GM18520 (cell line): ENCODE results near the gene SEC22A.

Experiments
- ATAC-seq: cut with Tn5 transposase; IDR thresholded peaks from one replicate; pipeline ENCODE4 v1.9.1; 2021; ENCODE audit not compliant: unreplicated experiment

SEC22A gene

DNA sequence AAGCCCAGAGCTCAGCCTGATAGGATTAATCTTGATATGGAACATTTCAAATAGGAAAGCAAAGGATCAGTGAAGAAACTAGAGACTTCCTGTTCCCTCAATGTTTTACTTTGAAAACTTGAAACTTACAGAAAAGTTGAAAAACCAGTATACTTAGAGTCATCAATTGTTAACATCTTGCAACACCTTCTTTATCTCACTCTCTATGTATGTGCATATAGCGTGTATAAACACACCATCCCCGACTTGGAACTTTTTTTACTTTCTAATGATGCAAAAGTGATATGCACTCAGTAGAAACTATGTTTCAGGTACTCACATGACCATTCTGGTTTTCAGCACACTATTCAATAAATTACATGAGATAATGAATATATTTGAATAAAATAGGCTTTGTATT lies 60.5 kb downstream of the SEC22A start:
- ATAC-seq, result no peak

DNA sequence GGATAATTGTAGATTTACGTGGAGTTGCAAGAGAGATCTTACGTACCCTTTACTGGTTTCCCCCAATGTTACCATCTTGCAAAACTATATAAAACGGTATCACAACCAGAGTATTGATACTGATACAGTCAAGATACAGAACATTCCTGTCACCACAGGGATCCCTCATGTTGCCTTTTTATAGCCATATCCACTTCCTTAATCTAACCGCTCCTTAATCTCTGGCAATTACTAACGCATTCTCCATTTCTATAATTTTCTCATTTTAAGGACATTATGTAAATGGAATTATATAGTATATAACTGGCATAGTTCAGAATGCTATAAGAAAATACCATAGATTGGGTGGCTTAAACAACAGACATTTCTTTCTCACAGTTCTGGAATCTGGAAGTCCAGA lies 61.1 kb downstream of the SEC22A start:
- ATAC-seq, result no peak

- ATAC-seq, result no peak
Measured at GRCh38 chr3:123263941-123264340, 62.2 kb downstream of the SEC22A start.

DNA sequence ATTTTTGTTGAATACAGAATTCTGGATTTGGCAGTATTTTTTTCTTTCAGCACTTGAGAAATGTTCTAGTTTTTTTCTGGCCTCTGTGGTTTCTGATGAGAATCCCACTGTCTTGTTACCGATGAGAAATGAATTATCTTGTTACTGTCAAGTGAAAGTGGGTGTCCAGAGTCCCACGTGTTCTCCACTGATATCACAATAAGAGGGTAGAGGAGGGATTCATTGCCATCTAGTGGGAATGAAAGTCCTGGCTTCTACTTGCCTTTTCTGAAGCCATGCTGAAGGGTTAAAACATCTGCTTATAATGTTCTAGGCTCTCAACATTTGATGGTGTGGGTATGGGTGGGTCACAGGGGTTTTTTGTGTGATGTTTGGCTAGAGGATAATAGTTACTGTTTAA lies 66.1 kb downstream of the SEC22A start:
- ATAC-seq, result no peak

DNA sequence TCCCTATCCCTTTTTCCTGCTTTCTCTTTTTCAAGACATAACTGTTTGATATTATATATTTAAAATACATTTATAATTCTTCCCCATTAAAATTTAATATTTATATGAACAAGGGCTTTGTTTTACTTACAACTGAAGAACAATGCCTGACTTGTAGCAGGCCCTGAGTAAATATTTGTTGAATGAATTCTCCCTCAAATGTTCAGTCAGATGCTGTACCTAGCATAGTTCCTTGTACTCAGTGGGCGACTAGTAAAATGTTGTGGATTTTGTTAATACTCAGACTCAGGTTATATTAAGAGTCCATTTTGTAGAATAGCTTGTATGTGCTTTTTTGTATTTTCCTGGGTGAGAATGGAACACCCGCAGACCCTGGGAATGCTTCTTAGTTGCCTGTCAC lies 69.1 kb downstream of the SEC22A start:
- ATAC-seq, result no peak

DNA sequence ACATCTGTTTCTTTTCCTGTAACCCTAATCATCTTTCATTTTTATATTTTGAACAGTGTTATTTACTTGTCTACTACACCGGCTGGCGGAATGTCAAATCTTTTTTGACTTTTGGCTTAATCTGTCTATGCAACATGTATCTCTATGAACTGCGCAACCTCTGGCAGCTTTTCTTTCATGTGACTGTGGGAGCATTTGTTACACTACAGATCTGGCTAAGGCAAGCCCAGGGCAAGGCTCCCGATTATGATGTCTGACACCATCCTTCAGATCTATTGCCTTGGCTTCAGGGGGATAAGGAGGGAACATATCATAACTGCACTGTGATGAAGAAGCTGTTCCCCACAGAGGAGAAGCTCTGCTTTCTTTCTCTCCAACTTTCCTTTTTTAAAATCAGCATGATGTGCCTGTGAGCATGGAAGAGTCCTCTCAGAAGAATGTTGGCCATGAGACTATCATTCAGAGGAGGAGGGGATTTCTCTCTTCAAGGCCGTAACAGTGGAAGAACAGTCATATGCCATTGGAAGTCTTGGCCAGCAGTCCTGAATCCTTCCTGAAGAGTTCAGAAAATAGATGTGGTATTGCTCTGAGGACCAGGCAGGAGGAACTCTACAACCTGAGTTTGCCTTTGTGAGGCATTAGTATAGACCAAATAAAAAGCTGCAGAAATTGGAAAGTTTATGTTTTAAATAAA lies 69.9 kb downstream of the SEC22A start:
- no peak for ATAC-seq

GRCh38 chr3:123272547-123272946 lies 70.8 kb downstream of the SEC22A start:
- no peak for ATAC-seq

GRCh38 chr3:123275691-123276090 lies 73.9 kb downstream of the SEC22A start:
- no peak for ATAC-seq

DNA sequence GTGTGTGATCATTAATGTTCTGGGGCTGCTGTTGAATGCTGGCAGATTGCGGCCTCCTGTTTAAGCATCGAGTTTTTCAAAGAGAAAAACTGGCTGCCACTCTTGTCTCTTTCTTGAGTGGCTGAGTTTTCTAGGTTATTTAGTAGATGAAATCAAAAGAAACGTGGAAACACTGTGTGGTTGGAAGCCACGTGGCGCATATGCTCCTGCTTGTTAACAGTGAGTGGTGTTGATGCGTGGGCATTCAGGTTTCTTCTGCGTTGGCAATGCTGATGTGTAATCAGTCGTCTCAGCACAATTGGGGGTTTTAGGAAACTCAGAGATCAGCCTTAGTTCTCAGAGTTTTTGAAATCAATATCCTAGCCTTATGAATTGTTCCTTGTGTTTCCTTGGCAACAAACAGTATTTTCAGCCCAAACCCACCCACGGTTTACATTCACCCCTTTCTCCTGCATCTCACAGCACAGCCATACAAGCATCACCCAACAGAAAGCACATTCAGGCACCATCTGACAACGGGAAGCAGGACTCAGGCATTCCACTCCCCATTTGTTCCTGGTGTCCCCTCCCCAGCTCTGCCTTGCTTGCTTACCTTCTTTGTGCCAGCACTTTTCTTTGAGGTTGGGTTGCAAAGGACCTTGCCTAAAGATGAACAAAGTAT lies 74.7 kb downstream of the SEC22A start:
- no peak for ATAC-seq

- ATAC-seq, result no peak
Measured at GRCh38 chr3:123277106-123277505, 75.4 kb downstream of the SEC22A start.

GRCh38 chr3:123278446-123278845 lies 76.7 kb downstream of the SEC22A start:
- ATAC-seq, result no peak

GRCh38 chr3:123279121-123279520 lies 77.4 kb downstream of the SEC22A start:
- no peak for ATAC-seq

GRCh38 chr3:123281406-123281805 lies 79.7 kb downstream of the SEC22A start:
- no peak for ATAC-seq

- ATAC-seq, result no peak
Measured at GRCh38 chr3:123281929-123282328, 80.2 kb downstream of the SEC22A start.

GRCh38 chr3:123282461-123282860 lies 80.7 kb downstream of the SEC22A start:
- ATAC-seq, result no peak

DNA sequence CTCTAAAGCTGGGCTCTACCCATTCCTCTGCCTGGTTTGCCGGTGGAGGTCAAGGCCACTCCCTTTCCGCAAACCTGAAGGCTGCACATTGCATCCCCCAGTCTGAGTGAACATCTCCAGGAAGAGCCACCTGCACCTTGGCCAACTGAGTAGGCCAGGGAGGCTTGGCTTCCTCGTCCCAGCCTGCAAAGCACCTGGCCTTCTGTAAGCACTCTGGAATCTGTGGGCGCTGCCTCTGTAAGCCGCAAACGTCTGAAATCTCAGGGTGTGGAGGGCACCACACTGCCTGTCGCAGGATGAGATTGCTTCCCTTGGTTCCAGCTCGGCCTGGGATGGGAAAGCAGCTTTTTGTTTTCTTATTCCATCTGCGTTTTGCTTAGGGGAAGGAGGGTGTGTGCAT lies 81.3 kb downstream of the SEC22A start:
- ATAC-seq, result no peak

- no peak for ATAC-seq
Measured at GRCh38 chr3:123283657-123284398, 82.1 kb downstream of the SEC22A start.

GRCh38 chr3:123284399-123285010 lies 82.8 kb downstream of the SEC22A start:
- no peak for ATAC-seq

- ATAC-seq, result no peak
Measured at GRCh38 chr3:123285066-123285465, 83.3 kb downstream of the SEC22A start.

DNA sequence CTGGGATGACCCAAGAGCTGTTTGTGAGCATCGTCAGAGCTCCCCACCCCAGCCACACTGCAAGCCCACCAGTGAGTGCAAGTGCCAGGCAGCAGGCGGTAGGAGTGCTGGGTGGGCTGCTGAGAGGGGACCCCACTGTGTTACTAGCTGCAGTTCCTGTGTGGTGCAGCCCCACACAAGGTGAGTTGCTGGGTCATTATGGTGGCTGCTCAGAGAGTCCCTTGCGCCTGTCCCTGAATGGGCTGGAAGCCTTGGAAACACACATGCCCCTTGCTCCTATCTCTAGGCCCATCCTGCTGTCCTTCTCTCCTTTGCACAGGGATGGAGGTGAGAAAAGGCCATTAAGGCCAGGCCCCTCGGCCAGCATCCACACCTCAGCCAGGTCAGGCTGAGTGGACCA lies 83.7 kb downstream of the SEC22A start:
- ATAC-seq, result no peak

DNA sequence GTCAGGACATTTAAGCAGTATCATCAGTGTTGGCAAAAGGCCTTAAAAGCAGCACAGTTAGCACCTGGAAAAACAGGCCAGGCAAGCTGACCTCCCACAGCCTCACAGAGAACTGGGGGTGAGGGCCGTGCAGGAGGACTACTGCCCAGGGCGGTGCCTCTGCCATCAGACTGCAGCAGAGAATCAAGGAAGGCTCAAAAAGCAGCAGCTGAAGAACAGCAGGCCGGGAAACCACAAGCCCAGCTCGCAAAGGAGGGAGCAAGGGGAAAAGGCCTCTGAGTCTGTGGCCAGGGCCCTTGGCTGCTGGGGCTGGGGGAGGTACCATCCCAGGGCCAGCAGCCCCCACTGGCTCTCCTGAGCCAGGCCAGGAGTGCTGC lies 84.2 kb downstream of the SEC22A start:
- ATAC-seq, result no peak
